Fibroblast of the conjunctiva (primary cell): ENCODE data around the gene S1PR3.

Experiments used
- DNase-seq: peaks from one replicate; pipeline ENCODE4 v3.0.0-alpha.2; 2010; ENCODE audit warnings: low read depth

Gene S1PR3

DNA sequence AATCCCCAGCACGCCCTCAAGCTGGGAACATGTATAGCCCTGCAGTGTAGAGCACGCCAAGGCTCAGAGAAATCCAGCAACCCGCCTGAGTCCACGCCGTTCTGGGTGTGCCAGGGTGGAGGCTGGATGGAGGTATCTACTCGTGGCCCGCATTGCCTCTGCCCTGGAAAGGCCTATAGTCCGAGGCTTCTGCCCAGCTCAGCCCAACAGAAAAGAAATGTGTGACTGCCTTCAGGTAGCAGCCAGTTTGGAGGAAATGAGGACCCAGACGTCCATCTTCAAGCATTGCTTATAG lies 18.2 kb downstream of the S1PR3 start:
- no peak for DNase-seq

DNA sequence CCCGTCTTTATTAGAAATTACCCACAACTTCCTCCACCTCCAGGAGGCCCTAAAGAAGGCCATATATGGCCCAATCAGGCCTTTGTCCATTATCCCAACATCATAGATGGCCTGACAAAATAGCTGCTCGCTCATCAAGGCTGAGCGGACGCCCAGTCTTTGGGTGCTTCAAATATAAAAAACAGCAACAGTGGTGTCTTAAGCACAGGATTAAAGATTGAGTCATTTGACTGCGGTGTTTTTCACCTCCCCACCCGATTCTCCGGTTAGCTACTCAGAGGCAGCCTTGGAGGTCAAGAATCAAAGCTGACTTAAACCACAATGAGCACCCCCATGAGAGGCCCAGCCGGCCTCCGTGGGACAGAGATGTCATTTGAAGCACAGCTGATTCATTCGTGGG lies 18.8 kb downstream of the S1PR3 start:
- no peak for DNase-seq

DNA sequence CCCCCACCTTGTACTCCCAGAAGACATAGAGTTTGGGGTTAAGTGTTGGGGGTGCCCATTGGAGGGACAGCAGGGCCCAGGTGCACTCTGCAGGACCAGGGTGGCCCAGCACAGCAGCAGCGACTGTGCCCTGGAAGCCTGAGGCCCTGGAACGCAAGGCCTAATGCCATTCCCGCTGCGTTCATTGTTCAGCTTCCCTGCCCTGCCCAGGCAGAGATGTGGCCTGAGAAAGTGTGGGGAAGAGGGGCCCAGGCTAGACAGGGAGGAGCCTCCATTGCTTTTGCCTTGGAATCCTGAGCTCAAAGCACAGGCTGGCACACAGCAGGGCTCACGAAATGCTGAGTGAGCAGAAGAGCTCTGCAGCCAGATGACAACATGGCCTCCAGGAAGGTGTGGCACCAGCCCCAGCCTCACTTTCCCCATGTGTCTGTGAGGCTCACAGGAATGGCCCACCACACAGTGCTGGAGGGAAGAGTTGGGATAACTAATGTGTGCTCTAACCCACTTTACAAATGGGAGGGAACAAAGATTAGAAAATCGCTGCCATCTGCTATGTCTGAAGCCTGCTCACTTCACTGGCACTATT lies 19.4 kb downstream of the S1PR3 start:
- no peak for DNase-seq

DNA sequence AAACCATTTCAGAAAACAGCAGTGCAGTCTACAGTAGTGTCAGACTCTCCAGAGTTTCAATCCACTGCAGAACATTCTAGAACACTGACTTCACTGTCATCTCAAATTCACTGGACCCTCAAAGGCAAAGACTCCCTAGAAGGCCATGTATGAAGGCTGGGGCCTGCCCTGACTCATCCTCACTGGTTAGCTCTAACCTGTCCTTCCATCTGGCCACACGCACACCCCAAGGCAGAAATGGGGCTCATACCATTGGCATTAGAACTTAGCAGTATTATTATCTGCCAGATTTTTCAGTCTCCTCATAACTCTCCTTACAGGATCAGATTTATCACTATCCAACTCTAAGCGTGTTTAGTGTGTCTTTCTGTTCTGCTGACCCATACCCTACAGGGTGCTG lies 20.4 kb downstream of the S1PR3 start:
- DNase-seq, result no peak

DNA sequence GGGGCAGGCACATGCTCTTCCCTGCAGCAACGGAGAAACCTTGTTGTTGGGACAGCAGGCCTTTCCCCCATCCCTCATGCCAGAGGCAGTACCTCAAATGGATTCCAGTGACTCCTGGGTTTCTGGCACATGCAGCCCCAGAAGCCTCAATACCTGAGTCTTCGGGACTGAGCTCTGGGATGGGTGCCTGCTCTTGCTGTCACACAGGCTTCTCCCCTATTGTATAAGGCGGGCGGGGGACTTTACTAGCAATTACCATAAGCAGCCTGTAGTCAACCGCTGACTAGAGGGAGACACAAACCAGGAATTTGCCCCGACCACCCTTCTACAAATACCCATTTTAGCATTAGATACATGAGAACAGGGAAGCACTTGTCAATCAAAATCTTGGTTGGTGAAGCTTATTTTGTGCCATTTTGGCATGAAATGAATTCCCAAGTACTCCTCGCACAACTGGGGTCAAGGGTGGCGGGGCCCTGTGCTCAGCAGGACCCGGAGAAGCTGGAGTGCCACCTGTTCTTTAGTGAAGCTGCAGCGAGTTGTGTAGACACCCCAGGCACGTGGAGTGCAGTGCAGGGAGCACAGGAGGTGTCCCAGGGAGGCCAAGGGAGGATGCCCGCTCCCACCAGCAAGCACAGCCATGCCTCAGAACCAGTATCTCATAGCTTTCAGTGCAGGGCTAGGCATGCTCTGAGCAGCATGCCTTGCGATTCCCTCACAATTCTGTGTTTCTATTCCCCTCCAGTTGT lies 21.2 kb downstream of the S1PR3 start:
- no peak for DNase-seq

DNA sequence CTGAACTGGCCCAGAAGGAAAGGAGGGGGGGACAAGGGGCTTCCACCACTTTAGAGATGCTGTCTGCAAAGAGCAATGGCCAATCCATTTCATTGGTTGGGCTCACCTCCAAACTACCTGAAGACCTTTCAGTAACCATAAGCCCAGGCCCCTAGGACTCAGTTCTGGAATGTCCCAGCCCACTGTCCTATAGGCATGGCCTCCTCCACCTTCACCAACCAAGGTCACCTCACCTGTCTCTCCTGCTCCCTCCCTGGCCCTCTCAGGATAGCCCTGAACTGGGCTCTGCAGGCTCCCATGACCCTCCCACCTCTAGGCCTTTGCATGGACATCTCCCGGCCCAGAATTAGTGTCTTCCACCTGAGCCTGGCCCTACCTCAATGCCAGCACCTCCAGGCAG lies 22.4 kb downstream of the S1PR3 start:
- DNase-seq, result no peak

DNA sequence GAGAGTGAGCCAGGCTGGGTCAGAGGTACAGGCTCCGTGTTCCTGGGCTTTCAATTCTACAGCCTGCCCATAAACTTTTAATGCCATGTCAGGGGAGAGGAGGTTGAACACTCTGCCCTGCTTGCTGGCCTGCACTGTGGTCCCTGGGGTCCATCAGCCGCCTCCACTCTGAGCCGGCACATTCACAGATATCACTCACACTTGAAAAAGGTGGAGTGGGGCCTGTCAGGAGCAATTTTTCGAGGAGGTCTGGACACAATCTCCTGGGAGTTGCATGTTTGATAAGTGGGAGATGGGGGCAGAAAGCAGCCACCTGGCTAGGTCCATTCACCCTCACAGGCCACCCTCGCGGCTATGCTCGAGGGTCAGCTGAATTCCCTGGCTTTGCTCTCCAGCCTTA lies 22.9 kb downstream of the S1PR3 start:
- no peak for DNase-seq

DNA sequence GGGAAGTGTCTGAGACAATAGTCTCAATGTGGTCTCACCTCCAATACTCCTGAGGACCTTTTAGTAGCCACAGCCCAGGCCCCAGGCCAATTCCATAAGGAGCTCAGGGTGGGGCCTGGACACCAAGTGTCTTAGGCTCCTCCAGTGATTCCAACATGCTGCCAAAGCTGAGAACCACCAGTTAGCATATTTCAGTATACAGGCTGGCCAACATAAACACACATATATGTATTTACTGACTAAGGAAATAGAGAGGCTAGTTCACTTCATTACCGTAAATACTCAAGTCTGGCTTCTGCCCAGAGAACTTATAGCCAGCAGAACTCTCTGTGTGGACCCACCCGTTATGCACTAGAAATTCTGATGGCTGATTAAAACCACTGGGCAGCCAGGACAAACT lies 24.1 kb downstream of the S1PR3 start:
- no peak for DNase-seq

DNA sequence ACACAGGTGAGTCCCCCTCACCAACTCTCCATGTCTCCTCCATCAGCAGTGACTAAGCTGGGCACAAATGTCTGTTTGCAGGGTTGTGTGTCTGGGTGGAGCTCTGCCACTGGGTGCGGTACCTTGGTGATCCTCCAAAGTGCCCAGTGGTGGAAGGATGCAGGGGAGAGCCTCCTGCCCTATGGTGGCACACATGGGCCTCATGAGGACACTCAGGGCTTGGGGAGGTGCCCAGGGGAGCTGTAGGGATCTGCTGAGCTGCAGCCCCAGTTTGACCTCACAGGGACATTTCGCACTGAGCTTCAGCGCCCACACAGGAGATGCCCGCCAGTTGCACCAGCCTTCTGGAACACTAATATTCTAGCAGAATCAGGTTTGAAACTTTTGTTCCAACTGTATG lies 29.5 kb downstream of the S1PR3 start:
- DNase-seq, result no peak

DNA sequence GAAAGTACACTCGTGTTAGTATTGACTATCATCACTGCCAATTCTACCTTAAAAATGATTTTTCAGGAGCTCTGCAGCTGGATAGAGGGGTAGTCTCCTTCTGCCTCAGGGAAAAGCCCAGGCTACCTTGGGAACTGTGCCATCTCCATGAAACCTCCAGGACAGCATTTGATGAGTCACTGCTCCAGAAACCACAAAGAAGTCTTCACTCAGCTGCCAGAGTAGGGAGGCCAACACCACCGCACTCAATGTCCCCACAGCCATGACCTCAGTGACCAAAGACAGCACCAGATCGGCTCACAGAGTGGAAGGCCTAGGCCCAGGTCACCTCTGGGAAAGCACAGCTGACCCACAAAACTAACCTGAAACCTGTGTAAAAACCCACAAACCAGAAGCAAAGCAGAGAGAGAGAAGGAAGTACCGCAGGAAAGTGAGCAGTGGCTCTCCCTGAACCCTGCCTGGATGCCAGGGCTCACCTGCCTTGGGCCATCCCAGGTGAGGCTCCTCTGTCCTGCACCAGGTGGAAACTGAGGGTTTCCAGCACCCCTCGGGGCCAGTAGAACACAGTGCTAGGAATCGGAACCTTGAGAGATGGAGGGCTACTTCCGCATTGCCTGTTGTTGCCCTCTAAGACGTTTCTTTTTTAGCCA lies 30.0 kb downstream of the S1PR3 start:
- peak; percentile 51 for DNase-seq

DNA sequence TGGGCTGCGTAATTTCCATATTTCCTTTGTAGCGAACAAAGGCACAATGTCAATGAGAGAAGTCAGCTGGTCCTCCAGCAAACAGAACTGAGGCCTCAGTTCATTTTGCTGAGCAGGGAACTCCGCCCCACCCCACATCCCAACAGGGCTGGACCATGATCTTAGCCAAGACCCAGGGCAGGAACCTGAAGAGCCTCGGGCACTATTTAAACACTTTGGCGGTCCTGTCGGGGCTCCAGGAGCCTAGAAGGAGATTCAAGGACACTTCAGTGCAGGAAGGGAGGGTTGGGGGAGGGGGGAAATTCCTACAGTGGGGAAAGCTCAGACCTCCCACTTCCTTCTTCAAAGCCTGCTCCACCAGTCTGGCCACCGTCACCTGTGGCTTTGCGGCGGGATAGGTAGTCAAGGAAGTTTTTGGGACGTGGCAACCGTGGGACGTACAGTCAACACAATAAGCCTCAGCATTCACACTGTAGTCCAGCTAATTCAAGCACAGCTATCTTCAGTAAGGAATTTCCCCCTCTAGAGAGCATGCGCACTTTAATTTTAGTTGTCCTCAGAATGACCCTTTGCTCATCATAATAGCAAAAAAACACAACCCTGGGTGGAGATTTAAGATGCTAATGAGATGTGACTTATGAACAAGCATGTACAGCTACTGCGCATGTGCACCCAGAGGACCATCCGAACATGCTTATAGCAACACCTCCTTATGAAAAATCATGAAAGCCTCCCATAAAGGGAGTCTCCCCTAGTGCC lies 30.9 kb downstream of the S1PR3 start:
- DNase-seq, result no peak

DNA sequence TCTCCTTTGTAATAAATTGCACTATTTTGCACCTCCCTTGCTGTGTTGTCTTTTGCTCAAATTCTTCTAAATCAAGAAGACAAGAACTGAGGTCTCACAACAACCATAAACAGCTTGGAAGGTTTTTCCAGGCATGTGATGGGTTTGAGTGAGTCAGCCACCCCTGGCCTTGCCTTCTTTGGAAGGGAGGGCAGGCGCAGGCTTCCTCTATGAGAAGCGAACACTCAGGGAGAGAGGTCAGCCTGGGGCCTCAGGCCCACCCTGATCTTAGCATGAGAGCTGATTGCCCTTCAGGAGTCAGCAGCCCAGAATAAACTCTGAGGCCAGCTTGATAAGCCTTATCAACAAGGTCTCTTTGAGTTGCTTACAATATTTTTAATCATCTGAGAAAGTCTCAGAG lies 31.6 kb downstream of the S1PR3 start:
- DNase-seq, result no peak

DNA sequence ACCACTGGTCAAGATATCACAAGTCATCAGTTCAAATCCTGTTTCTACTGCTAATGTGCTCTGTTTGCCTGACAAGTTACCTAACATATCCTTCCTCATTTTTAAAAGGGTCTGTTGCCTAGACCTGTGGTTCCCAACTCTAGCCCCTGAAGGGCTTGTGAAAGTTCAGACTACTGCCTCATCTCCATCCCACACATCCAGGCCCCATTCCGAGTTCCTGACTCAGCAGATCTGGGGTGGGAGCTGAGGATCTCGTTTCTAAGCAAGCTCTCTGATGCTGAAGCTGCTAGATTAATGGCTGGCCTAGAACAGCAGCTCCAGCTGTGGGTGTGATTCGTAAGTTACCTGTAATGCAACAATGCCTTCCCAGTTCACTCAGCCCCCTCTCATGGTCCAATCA lies 32.5 kb downstream of the S1PR3 start:
- no peak for DNase-seq

DNA sequence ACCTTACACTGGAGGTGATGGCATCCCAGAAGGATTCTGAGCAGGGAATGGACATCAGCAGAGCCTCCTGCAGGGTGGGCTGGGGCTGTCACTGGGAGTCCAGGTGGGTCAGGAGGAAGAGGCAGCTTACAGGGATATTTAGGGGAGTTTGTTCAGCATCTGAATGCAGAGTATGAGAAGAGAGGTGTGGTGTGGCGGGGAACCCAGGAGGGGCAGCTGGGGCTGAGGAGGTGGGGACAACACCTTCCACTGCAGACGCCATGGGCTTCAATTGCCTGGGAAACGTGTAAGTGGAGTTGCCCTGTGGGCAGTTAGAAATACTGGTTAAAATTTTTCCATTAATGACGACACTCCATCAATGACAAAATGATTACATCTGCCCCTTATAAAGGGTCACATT lies 33.5 kb downstream of the S1PR3 start:
- DNase-seq, result no peak

DNA sequence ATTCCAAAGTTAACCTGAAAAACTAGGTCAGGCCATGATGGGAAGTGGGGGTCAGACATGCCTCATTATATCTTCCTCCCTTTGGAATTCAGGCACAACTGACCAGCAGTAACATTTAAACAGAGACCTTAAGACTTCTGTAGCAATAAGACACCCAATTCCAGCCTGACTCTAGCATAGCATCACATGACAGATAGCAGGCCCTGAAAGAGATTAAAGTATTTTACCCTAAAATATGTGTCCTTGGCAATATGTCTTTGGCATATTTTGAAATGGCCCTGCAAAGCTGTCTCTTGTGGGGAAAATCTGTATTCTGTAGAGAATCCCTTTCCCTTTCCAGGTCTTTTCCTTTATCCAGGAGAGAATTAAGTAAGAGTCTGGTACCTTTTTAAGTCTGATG lies 34.3 kb downstream of the S1PR3 start:
- DNase-seq, result no peak

DNA sequence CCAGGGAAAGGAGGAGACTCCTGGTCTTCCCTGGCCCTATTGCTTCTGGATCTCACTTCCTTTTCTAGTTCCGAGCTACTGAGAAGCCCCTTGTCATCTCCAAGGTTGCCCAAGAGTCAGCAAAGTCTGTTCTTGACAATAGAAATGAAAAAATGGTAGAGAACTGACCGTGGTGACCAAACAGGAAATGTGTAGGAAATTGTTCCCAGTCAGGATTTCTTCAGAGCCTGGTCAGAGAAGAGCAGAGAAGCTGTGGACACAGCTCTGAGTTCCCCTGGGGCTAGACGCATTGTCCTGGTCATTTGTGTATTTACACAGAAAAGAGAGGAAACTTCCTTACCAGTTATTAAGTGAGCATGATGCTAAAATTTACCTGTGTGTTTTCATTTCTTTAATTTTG lies 35.6 kb downstream of the S1PR3 start:
- no peak for DNase-seq

DNA sequence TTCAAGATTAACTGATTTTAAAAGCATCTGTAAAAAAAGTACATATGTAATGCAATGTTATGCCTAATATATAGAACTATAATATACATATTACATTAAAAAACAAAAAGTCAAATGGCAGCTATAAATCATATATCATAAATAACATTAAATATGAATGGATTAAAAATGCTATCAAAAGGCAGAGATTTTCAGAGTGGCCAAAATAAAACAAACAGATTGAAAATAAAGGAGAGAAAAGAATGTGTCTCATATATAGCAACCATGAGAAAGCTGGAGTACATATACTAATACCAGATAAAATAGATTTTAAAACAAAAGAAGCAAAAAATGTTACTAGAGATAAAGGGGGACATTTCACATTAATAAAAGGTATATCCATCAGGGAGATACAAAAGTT lies 38.5 kb downstream of the S1PR3 start:
- no peak for DNase-seq

DNA sequence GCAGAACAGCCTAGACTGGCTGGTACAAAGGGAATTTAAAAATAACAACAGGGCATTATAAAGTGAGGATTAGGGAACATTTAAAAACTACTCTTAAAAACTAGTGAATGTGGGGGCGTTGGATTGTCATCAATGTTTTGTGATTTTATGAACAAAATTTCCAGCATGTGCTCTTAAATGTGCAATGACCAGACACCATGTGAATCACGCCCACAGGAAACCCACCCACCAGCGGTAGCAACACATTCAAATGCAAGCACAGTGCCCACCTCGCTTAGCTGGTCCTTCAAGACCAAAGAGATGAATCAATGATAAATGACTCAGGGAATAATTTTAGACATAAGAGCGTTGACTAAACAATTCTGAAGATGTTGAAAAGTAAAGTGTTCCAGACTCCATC lies 40.9 kb downstream of the S1PR3 start:
- no peak for DNase-seq

DNA sequence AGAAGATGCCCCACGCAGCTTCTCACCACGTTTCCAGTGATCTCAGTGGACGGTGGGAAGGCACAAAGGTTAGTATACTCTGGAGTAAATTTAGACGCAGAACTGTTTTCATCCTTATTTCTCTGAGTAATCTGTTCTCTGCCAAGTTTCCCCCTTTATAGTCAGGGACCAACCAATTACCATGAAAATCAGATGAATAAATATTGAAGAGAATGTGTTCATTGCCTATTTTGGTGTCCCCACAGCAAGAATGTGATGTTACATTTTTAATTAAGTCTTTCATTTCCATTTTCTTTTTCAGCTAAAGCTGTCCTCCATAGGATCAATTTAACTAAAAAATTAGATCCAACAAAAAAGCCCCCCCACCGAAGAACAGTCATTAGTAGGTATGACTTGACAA lies 41.4 kb downstream of the S1PR3 start:
- DNase-seq, result no peak

DNA sequence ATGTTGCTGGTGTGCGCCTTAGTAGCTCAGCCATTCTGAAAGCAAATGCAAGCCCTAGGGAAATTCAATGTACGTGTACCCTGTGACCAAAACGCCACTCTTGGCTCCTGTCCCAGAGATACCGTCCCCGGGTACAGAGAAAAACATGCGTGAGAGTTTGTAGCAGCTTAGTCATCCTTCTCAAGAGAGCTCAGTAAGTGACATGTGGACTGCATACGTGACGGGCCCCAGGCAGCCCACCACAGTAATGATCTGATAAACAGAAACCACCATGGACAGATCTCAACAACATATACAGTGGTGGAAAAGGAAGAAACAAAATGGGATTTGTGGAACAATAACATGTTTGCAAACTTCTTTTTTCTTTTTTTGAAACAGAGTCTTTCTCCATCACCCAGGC lies 45.1 kb downstream of the S1PR3 start:
- no peak for DNase-seq

DNA sequence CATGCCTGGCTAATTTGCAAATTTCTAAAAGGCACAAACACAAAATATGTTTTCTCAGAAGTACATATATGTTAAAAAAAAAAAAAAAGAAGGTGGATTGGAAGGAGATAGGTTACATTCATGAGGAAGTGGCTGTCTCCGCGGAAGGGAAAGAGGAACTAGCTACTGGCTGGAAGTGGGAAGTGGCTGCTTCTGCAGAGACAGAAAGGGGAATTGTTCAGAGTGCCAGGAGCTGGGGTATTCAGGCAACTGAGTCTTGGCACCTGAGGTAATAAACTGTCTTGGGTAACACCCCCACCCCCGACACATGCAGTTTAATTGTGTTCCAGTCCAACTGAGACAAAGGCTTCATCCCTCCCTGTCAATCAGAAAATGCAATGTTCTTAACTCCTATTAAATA lies 45.6 kb downstream of the S1PR3 start:
- no peak for DNase-seq

DNA sequence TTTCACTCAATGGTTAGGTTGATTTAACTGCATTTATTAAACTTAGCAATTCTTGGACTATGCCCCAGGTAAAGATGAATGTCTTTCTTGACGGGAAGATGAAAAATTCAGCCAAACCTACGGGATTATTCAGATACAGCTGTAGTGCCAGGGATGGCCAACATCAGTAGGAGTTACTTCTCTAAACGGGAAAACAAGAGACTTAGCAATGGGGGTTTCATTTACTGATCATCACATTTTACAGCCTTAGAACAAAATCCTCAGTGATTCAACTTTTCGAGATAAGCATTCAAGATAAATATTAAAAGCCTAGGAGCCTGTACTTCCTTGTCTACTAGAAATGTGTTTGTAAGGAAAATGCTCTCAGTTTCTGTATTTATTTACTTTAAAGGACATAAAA lies 46.1 kb downstream of the S1PR3 start:
- no peak for DNase-seq

DNA sequence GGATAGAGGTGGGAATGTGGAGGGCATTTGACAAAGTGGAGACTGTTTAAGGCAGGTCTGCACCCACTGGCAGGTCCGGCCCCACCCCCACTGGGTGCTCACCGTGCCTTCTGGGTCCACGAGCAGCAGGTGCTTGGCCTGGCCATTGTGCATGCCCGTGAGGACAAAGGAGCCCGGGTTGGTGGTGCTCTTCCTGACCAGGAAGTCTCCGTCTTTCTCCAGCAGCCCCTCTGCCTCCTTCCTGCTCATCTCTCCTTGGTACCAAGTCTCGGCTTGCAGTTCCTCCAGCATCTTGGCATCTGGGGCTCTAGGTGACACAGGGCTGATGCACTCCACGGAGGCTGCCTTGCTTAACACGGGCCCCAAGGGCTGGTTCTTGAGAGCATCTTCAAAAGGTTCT lies 46.6 kb downstream of the S1PR3 start:
- no peak for DNase-seq
